ENCODE results near the gene MAGI2.

GRCh38 chr7:78280276-78280675 lies 1173.2 kb downstream of the MAGI2 start:
- TF ChIP-seq CTCF (IDR thresholded peaks at IDR 0.05): no peak
- TF ChIP-seq POLR2A (IDR thresholded peaks at IDR 0.05): no peak

All from ovary (tissue), 3 donors.